GM12878 (cell line): ENCODE results near the gene NCOA4.

Source experiments
- MXI1 ChIP-seq: fragments of 150-350 bp; IDR thresholded peaks from 2 replicates; pipeline ENCODE4 v1.6.1; 2011; ENCODE audit warnings: low read depth, mild to moderate bottlenecking, inconsistent platforms, low read length, improper control_type of control experiment
- POLR2A ChIP-seq: IDR thresholded peaks from 2 replicates; pipeline ENCODE4 v1.6.1; 2011; ENCODE audit warnings: low read depth, mild to moderate bottlenecking, low read length
- POLR2AphosphoS2 ChIP-seq: IDR thresholded peaks from 2 replicates; pipeline ENCODE4 v1.6.1; 2011; ENCODE audit warnings: low read depth, mild to moderate bottlenecking, low read length, improper control_type of control experiment, moderate library complexity
- SIX5 ChIP-seq: IDR thresholded peaks from 2 replicates; pipeline ENCODE4 v1.6.1; 2011; ENCODE audit warnings: mild to moderate bottlenecking, low read depth, low read length, moderate library complexity; ENCODE audit not compliant: severe bottlenecking
- TCF12 ChIP-seq: IDR thresholded peaks from 2 replicates; pipeline ENCODE4 v1.6.1; 2011; ENCODE audit warnings: low read depth, mild to moderate bottlenecking, low read length
- TF ChIP-seq, protein P1 (sequence below), 3 experiments: IDR thresholded peaks in 2 of 3; conservative IDR thresholded peaks in 1 of 3; 2 replicates each; pipeline ENCODE4 v1.5.1; 2011; ENCODE audit warnings: low read depth in 3 of 3, low read length in 3 of 3, mild to moderate bottlenecking in 3 of 3, control low read depth in 2 of 3, moderate library complexity in 2 of 3, inconsistent platforms in 1 of 3, mixed read lengths in 1 of 3; ENCODE audit not compliant: control insufficient read depth in 2 of 3, insufficient read depth in 1 of 3; ENCODE audit errors: extremely low read depth in 1 of 3

- TF ChIP-seq, protein P1, sequence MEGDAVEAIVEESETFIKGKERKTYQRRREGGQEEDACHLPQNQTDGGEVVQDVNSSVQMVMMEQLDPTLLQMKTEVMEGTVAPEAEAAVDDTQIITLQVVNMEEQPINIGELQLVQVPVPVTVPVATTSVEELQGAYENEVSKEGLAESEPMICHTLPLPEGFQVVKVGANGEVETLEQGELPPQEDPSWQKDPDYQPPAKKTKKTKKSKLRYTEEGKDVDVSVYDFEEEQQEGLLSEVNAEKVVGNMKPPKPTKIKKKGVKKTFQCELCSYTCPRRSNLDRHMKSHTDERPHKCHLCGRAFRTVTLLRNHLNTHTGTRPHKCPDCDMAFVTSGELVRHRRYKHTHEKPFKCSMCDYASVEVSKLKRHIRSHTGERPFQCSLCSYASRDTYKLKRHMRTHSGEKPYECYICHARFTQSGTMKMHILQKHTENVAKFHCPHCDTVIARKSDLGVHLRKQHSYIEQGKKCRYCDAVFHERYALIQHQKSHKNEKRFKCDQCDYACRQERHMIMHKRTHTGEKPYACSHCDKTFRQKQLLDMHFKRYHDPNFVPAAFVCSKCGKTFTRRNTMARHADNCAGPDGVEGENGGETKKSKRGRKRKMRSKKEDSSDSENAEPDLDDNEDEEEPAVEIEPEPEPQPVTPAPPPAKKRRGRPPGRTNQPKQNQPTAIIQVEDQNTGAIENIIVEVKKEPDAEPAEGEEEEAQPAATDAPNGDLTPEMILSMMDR (IDR thresholded peaks at IDR 0.05 in 2 of 3, conservative IDR thresholded peaks at IDR 0.05 in 1 of 3; ENCODE audit: control insufficient read depth in 2 of 3, extremely low read depth in 1 of 3, insufficient read depth in 1 of 3, low read depth in 3 of 3, low read length in 3 of 3): peak; percentile 82 to 90 (median 86)
- TF ChIP-seq POLR2A: peak; percentile 96
- 0 out of 2 replicates have a peak, but pooled peaks have one; percentile 28 for TF ChIP-seq TCF12
- peak; percentile 81; the same call in 1 of the 2 replicates for TF ChIP-seq MXI1
- TF ChIP-seq POLR2AphosphoS2: peak; percentile 80; the same call in 1 of the 2 replicates
- no peak for TF ChIP-seq SIX5
Observed at GRCh38 chr10:46030091-46030937, at the start of gene NCOA4.
